Activated T-cell treated with anti-CD3 and anti-CD28 coated beads, Interleukin-2, amount 50 U/mL, for 72 hours (primary cell): ENCODE measurements around the gene SRPK2. TPM values are rescaled to one million over a fixed set of nuclear protein-coding genes. Genes with fewer than 3 reads are reported as not detected.

Experiments
- ATAC-seq, 2 donors: fragments of 150-1000 bp; cut with Tn5 transposase; replicated peaks in 1 of 2; 2 replicates each; pipeline ENCODE4 v1.10.0; 2021; ENCODE audit warnings: moderate library complexity in 2 of 2, mild to moderate bottlenecking in 1 of 2
- DNase-seq, 2 donors: peaks; one replicate each; pipeline ENCODE4 v3.0.0; 2021 to 2022; ENCODE audit warnings: mixed read lengths in 1 of 2
- H3K27ac Mint-ChIP-seq: one replicate; pipeline ENCODE4 v1.8.0; 2022; ENCODE audit warnings: mild to moderate bottlenecking, moderate library complexity, mixed read lengths
- H3K27me3 Mint-ChIP-seq: one replicate; pipeline ENCODE4 v1.8.0; 2022; ENCODE audit warnings: low read depth, mixed read lengths
- H3K36me3 Mint-ChIP-seq, 2 donors: one replicate each; pipeline ENCODE4 v1.8.0; 2022; ENCODE audit warnings: mixed read lengths in 2 of 2, mild to moderate bottlenecking in 1 of 2; ENCODE audit not compliant: insufficient read depth in 2 of 2
- H3K4me1 Mint-ChIP-seq: one replicate; pipeline ENCODE4 v1.8.0; 2022; ENCODE audit warnings: low read depth, mixed read lengths
- H3K4me3 Mint-ChIP-seq, 2 donors: one replicate each; pipeline ENCODE4 v1.8.0; 2022; ENCODE audit warnings: mild to moderate bottlenecking in 2 of 2, mixed read lengths in 2 of 2, moderate library complexity in 2 of 2
- H3K9me3 Mint-ChIP-seq, 2 donors: one replicate each; pipeline ENCODE4 v1.8.0; 2022; ENCODE audit warnings: mixed read lengths in 2 of 2
- total RNA-seq, 2 donors: library from RNA; stranded (reverse); gene quantifications; one replicate each; pipeline ENCODE4 v1.2.3, GENCODE V29; 2022

The SRPK2 gene
- total RNA-seq, 2 donors from 2014 or later = 45.4 to 51.0 TPM

DNA sequence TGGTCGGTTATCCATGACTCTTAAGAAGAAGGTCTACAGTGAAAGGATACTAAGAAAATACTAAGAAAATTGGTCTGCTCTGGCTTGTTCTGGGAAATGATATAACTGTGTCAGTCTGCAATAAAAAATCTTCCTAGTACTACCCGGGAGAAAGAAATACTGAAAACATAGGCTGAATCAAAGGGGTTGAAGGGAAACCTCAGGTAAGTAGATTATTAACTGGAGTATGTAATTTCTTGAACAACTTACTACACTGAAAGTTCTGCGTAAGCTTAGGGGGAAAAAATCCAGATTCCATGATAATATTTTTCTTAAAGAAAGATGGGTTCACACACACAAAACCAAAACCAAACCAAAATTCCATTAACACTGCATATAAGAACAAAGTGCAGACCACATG is 231.4 kb downstream of the SRPK2 start:
- Mint-ChIP-seq H3K27me3 (no peaks in the 10 kb centered on the region), H3K9me3 (no peaks in the 10 kb centered on the region), H3K4me1 (peaks cover 22% of the 10 kb centered on the region), H3K4me3 (no peak overlapping the region), H3K36me3 (no peaks in the 10 kb centered on the region), H3K27ac (peak overlapping the region; percentile 67)
- ATAC-seq (no peak), DNase-seq (no peak)

DNA sequence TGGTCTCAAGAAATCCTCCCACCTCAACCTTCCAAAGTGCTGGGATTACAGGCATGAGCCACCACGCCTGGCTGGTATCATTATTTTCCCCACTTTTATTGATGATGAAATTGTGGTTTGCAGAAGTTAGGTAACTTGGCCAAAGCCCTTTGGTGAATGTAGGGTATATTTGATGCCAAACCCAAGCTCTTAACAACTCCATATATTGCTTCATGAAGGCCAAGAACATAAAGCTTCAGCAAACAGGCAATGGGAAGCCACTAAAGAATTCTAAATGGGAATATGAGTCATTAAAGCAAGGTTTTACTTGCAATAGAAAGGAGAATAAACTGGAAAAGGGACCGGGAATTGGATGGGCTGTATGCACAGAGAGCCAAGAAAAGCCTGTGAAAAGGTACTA is 232.0 kb downstream of the SRPK2 start:
- Mint-ChIP-seq H3K9me3 (no peaks in the 10 kb centered on the region), H3K4me1 (peaks cover 22% of the 10 kb centered on the region), H3K36me3 (no peaks in the 10 kb centered on the region), H3K27ac (peak overlapping the region; percentile 0), H3K4me3 (no peak overlapping the region), H3K27me3 (no peaks in the 10 kb centered on the region)
- no peak for DNase-seq
- no peak for ATAC-seq

DNA sequence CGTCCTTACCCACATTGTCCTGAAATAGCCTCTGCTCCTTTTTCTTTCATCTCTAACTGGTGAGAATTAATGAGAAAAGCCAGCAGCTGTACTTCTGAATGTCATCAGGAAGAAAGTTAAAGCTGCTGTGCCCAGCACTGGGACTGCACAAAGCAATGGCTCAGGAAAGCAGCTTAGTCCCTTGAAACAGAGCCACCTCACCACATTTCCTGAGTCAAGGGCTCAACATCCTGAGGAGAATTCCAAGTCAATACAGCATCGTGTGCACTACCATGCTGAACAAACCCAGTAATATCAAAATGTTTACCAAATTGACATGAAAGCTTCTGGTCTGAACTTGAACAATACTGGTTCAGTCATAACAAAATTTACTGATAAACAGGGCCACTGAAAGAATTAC is 234.6 kb downstream of the SRPK2 start:
- H3K4me1 Mint-ChIP-seq = peaks cover 36% of the 10 kb centered on the region
- H3K27ac Mint-ChIP-seq = no peak overlapping the region
- no peak overlapping the region for H3K4me3 Mint-ChIP-seq
- H3K27me3 Mint-ChIP-seq = no peaks in the 10 kb centered on the region
- DNase-seq = no peak
- H3K9me3 Mint-ChIP-seq = no peaks in the 10 kb centered on the region
- no peaks in the 10 kb centered on the region for H3K36me3 Mint-ChIP-seq
- ATAC-seq = no peak

DNA sequence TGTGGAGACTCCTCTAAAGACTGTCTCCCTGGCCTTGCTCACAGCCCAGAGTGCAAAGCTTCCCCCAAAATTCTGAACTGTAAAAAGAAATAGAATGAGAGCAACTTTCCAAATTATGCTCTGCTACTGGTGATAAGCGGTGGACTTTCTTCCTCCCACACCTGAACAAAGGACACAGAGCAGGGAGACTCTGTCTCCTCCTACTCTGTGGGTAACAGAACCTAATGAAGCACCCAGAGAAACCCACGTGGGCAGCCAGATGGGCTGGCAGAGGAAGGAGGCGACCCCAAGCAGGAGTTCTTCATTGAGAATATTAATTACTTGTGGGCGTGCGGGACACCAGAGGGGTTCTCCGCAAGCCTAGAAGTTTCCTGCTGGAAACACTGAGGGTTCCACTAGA is 235.2 kb downstream of the SRPK2 start:
- H3K27ac Mint-ChIP-seq = no peak overlapping the region
- DNase-seq = no peak
- H3K36me3 Mint-ChIP-seq = no peaks in the 10 kb centered on the region
- H3K27me3 Mint-ChIP-seq = no peaks in the 10 kb centered on the region
- H3K9me3 Mint-ChIP-seq = no peaks in the 10 kb centered on the region
- ATAC-seq = no peak
- no peak overlapping the region for H3K4me3 Mint-ChIP-seq
- peaks cover 36% of the 10 kb centered on the region for H3K4me1 Mint-ChIP-seq

DNA sequence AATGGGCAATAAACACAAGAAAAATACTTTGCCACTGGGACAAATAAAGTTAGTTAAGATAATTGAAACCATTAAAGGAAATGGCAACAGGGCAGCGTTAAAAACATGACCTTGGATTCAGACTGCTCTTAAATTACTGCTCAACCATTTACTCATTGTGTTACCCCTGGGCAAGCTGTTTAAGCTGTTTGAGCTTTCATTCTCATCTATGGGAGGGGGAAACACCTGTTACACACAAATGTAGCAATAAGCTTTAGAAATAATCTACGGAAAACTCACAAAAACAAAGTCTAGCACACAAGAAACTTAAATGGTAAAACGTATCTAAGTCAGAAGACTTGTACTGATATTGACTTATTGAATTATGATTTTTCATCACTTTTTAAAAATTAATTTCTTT is 237.6 kb downstream of the SRPK2 start:
- Mint-ChIP-seq H3K27me3 (no peaks in the 10 kb centered on the region), H3K4me1 (peaks cover 27% of the 10 kb centered on the region), H3K4me3 (no peak overlapping the region), H3K27ac (no peak overlapping the region), H3K36me3 (no peaks in the 10 kb centered on the region), H3K9me3 (no peaks in the 10 kb centered on the region)
- ATAC-seq (no peak), DNase-seq (no peak)

DNA sequence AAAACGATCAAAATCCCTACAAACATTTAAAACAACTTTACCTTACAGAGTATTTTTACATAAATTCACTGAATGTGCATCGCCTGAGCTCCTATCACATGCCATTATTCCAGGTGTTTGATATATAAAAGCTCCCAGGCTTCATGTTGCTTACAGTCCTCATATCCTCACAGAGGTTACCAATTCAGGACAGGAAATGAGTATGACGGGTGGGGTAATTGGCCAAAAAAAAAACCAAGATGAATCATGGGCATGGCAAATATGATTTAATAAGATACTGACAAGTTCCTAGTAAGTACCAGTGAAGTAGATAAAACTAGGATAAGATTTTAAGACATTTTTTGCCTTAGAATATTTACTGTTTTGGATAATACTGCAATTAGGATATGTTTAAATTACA is 238.9 kb downstream of the SRPK2 start:
- no peaks in the 10 kb centered on the region for H3K27me3 Mint-ChIP-seq
- peaks cover 27% of the 10 kb centered on the region for H3K4me1 Mint-ChIP-seq
- no peak overlapping the region for H3K4me3 Mint-ChIP-seq
- H3K36me3 Mint-ChIP-seq = no peaks in the 10 kb centered on the region
- H3K27ac Mint-ChIP-seq = peak overlapping the region; percentile 50
- DNase-seq (no peak), ATAC-seq (peak in 1 of 2 donors; percentile 27)
- H3K9me3 Mint-ChIP-seq = no peaks in the 10 kb centered on the region

DNA sequence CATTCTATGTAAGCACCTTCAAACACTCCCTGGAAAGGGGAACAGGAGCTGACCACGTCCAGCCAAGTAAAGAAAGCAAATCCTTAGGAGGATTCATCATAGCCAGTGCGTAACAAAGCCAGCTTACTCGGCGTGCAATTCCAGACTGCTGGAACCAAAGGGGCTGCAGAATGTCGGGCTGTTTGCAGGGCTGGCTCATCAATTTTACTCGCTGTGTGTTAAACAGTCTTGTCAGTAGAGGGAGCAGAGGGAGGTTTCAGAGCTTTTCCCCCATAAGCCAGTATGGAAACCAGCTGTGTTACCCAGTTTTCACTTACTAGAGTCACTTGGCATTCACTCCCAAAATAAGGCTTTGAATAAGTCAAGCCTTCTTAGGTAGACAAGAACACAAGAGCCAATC is 247.7 kb downstream of the SRPK2 start:
- H3K27ac Mint-ChIP-seq = no peak overlapping the region
- peaks cover 2 to 13% of the 10 kb centered on the region in 2 donors for H3K36me3 Mint-ChIP-seq

DNA sequence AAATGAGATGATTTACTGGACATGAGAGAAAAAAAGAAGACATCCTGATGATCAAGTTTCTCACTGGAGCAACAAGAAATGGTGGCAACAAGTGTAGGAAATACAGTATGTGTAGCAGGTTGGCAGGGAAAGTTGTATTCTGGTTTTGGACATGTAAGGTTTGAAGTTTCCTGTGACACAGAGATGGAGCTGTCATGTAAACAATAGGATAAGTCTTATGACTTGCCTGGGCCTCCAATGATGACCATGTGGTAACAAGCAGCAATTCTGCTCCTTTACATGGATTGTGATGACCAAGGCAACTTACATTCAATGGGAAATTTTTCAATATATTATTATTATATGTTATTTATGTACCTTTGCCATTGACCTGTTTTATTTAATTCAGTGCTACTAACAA is 249.3 kb downstream of the SRPK2 start:
- no peaks in the 10 kb centered on the region for H3K9me3 Mint-ChIP-seq
- H3K4me3 Mint-ChIP-seq = no peak overlapping the region
- no peak overlapping the region for H3K27ac Mint-ChIP-seq
- no peak for DNase-seq
- no peaks in the 10 kb centered on the region for H3K27me3 Mint-ChIP-seq
- H3K36me3 Mint-ChIP-seq = peaks cover 2 to 13% of the 10 kb centered on the region in 2 donors
- no peak for ATAC-seq
- H3K4me1 Mint-ChIP-seq = no peaks in the 10 kb centered on the region

More for the DNA sequence above, 247.7 kb downstream of the SRPK2 start:
- no peak for ATAC-seq
- DNase-seq = no peak
- H3K27me3 Mint-ChIP-seq = no peaks in the 10 kb centered on the region
- H3K9me3 Mint-ChIP-seq = no peaks in the 10 kb centered on the region
- H3K4me3 Mint-ChIP-seq = no peak overlapping the region
- H3K4me1 Mint-ChIP-seq = no peaks in the 10 kb centered on the region

DNA sequence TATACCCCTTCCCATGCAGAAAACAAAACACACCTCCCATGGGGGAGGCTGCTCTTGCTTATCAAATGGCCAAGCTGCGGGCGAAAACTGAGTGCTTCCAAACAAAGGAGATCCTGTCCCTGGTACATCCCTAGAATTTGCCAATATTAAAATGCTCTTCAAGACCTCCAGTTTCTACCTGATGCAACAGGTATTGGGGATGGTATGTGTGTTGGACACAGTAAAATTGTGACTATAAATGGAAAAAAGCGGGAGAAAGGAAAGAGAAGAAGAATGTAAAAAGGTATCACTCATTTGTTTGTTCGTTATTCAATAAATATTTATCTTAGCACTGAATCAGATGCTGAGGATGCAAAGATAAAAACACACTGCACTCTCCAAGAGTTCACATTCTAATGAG is 250.8 kb downstream of the SRPK2 start:
- Mint-ChIP-seq H3K27ac (no peak overlapping the region), H3K9me3 (no peaks in the 10 kb centered on the region), H3K4me3 (no peak overlapping the region), H3K27me3 (no peaks in the 10 kb centered on the region), H3K4me1 (peaks cover 7% of the 10 kb centered on the region), H3K36me3 (peaks cover 0 to 13% of the 10 kb centered on the region in 2 donors)
- ATAC-seq (no peak), DNase-seq (no peak)

DNA sequence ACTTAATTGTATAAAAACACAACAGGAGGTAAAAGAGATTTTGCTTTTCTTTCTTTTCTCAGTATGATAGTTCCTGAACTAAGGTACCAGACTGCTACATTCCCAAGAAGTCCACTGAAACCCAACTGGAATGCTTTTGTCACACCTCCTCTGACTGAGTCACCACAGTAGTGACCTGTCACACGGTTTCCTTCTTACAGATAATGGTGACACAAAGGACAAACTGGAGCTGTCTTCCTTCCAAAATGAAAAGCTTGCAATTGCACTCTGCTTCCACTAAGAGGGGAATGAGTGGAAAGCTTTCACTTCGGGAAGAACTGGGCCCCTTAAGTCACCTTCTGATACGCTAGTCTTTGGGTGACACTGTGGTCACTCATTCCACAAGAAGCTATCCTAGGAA is 252.5 kb downstream of the SRPK2 start:
- ATAC-seq = no peak
- no peak for DNase-seq
- no peaks in the 10 kb centered on the region for H3K27me3 Mint-ChIP-seq
- peaks cover 0 to 7% of the 10 kb centered on the region in 2 donors for H3K36me3 Mint-ChIP-seq
- peaks cover 23% of the 10 kb centered on the region for H3K4me1 Mint-ChIP-seq
- H3K9me3 Mint-ChIP-seq = no peaks in the 10 kb centered on the region
- H3K27ac Mint-ChIP-seq = no peak overlapping the region
- no peak overlapping the region for H3K4me3 Mint-ChIP-seq

DNA sequence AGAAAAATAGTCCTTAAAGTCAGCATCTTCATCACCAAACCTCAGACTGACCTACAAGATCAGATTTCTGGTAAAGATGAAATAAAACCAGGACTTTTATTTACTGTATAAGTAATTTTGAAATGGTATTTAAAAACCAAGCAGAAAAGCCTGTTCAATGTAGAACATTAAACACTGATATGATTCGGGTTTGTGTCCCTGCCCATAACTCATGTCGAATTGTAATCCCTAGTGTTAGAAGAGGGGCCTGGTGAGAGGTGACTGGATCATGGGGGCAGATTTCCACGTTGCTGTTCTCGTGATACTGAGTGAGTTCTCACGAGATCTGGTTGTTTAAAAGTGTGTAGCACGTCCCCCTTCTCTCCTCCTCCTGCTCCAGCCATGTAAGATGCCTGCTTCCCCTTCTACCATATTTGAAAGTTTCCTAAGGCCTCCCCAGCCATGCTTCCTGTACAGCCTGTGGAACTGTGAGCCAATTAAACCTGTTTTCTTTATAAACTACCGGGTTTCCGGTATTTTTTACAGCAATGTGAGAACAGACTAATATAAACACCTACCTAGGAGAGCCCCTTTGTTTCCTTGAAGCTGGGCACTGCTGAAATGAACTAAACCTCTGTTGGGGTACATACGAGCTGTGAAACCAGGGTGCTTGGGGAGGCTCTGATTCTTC is 254.6 kb downstream of the SRPK2 start:
- Mint-ChIP-seq H3K36me3 (peaks cover 0 to 10% of the 10 kb centered on the region in 2 donors), H3K4me1 (peaks cover 30% of the 10 kb centered on the region), H3K27ac (peak overlapping the region; percentile 30), H3K4me3 (no peak overlapping the region), H3K27me3 (no peaks in the 10 kb centered on the region), H3K9me3 (no peaks in the 10 kb centered on the region)
- DNase-seq (no peak), ATAC-seq (no peak)

DNA sequence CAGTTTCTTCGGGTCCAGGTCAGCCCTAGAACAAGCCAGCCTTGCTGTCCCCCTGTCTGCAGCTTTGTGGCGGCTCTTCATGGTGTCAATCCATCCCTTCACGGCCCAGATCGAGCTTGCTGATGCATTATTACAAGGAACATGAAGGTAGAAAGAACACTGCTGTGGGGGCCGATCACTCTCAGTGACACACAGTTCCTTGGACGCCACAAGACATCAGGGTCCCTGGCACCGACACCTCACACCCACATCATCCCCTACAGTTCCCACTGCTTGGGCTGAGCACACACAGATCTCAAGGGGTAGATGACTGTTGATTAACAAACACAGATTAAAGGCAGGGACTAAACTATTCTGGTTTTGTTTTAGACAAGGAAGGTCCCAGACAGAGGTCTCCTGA is 255.4 kb downstream of the SRPK2 start:
- DNase-seq = no peak
- ATAC-seq = no peak
- Mint-ChIP-seq H3K4me1 (peaks cover 30% of the 10 kb centered on the region), H3K27ac (peak overlapping the region; percentile 59), H3K9me3 (no peaks in the 10 kb centered on the region), H3K4me3 (no peak overlapping the region), H3K27me3 (no peaks in the 10 kb centered on the region), H3K36me3 (peaks cover 0 to 10% of the 10 kb centered on the region in 2 donors)

DNA sequence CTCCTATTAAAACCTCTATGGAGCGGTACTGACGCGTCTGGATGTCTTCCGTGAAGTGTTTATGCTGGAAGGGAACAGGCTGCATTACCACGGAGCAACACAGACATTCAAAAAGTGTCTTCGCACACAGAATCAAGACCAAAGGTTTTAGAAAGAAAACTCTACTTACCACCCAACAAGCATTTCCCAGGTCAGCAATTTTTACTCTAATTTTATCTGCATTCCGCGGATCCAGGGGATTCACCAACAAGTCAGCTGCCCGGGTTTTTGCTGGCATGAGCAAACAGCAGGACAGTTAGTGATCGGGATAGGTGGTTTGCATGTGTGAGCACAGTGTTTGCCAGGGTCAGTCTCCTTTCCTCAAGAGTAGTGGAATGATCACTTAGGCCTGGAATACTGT is 255.9 kb downstream of the SRPK2 start:
- Mint-ChIP-seq H3K27me3 (no peaks in the 10 kb centered on the region), H3K4me3 (no peak overlapping the region), H3K4me1 (peaks cover 30% of the 10 kb centered on the region), H3K9me3 (no peaks in the 10 kb centered on the region), H3K27ac (no peak overlapping the region), H3K36me3 (peaks cover 0 to 6% of the 10 kb centered on the region in 2 donors)
- DNase-seq = no peak
- no peak for ATAC-seq

DNA sequence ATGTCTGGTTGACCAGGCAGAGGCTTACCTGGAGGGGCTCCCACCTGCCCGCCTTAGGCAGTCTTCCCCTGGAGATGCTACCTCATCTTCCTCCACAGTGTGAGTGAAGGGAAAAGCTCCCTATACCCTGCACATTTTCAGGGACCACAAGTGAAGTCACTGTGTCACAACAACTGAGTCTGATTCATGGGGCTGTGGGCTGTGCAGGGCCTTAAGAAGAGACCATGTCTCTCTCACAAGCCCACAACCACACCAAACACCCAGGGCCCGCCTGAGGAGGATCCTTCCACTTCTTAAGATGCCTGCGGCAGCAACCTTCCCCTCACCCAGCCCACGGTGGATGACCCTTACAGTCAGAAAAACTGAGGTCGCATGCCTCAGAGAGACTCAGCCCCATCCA is 256.4 kb downstream of the SRPK2 start:
- peak; percentile 54 to 62 for ATAC-seq
- Mint-ChIP-seq H3K27me3 (no peaks in the 10 kb centered on the region), H3K9me3 (no peaks in the 10 kb centered on the region), H3K27ac (no peak overlapping the region), H3K36me3 (peaks cover 0 to 5% of the 10 kb centered on the region in 2 donors), H3K4me1 (peaks cover 32% of the 10 kb centered on the region), H3K4me3 (no peak overlapping the region)
- DNase-seq = peak in 1 of 2 donors; percentile 36
